Progenitor cell of endocrine pancreas (in vitro differentiated cells): ENCODE measurements around the gene RSBN1. TPM values are rescaled to one million over a fixed set of nuclear protein-coding genes. Genes with fewer than 3 reads are reported as not detected.

Experiments
- DNase-seq: peaks from one replicate; pipeline ENCODE4 v3.0.0; 2021; ENCODE audit warnings: low spot score; ENCODE audit not compliant: unreplicated experiment
- H3K27ac Mint-ChIP-seq: 2 replicates; pipeline ENCODE4 v1.8.0; 2021; ENCODE audit warnings: mild to moderate bottlenecking, moderate library complexity, mixed read lengths
- H3K27me3 Mint-ChIP-seq: 2 replicates; pipeline ENCODE4 v1.8.0; 2021; ENCODE audit warnings: mixed read lengths
- H3K36me3 Mint-ChIP-seq: 2 replicates; pipeline ENCODE4 v1.8.0; 2022; ENCODE audit warnings: mixed read lengths; ENCODE audit not compliant: insufficient read depth
- H3K4me1 Mint-ChIP-seq: 2 replicates; pipeline ENCODE4 v1.8.0; 2021; ENCODE audit warnings: low read depth, mixed read lengths
- H3K4me3 Mint-ChIP-seq: 2 replicates; pipeline ENCODE4 v1.8.0; 2021; ENCODE audit warnings: low read depth, mild to moderate bottlenecking, moderate library complexity, mixed read lengths
- H3K9me3 Mint-ChIP-seq: 2 replicates; pipeline ENCODE4 v1.8.0; 2021; ENCODE audit warnings: low read depth, mixed read lengths
- long read RNA-seq: library from polyadenylated mRNA; unstranded; transcript quantifications from one replicate; pipeline ENCODE4 v2.0.0, GENCODE V29; 2020
- total RNA-seq: library from RNA; stranded (reverse); gene quantifications from 2 replicates; pipeline ENCODE4 v1.2.1, GENCODE V29; 2021
- TF ChIP-seq, protein P1 (sequence below): fragments of 200-600 bp; sonication (generic); IDR thresholded peaks from one replicate; pipeline ENCODE4 v1.5.0; 2021; ENCODE audit warnings: antibody characterized with exemption, mild to moderate bottlenecking; ENCODE audit not compliant: unreplicated experiment

RSBN1 gene
- total RNA-seq = 25.9 and 29.1 TPM in 2 replicates
- long read RNA-seq, full-length matches to known transcripts = 9 of 27 reads
- long read RNA-seq, partial matches to known transcripts = 5 of 27 reads
- long read RNA-seq, other reads (novel, unspliced or antisense) = 13 of 27 reads

DNA sequence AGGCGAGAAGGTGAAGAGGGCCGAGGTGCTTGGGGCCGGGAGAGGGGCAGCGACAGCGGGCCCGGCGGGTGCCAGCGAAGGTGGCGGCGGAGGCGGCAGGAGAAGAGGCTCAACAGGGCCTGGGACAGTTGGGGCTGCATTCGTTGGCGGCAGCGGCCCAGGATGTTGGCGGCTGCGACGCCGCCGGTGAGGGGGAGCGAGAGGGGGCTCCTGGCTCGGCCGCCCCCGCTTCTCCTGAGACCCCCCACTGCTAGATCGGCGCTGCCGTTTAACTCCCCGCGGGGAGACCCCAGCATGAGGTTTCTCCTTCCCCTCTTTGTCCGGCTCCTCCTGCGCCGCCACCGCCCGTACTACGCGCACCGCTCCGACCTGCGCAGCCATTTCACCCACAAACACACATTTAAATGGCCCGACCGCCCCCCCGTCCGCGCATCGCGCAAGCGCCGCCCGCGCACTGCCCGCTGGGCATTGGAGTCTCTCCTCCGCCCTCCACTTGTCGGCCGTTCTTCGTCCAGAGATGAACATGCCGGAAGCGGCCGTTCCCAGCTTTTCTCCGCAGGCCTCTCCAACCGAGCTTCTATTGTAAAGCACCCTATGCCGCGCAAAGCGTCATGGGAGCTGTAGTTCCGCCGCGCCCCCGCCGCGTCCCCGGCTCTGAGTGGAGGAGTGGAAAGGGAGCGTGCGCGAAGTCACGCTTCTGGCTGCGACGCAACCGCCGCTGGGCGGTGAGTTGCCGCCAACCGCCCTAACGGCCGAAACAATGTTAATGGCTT lies at the start of gene RSBN1:
Gene RSBN1 (minus strand): TSS at position 589 of the 773 bp plus-strand sequence. CDS start 64 bp downstream, at position 525.
- DNase-seq = peak; percentile 96
- Mint-ChIP-seq H3K27me3 (no peaks in the 10 kb centered on the region), H3K4me3 (peak within 1 kb of the TSS; percentile 98), H3K4me1 (peaks cover 13% of the 10 kb centered on the region), H3K27ac (peak within 1 kb of the TSS; percentile 97), H3K36me3 (peaks cover 5% of the 10 kb centered on the region), H3K9me3 (no peaks in the 10 kb centered on the region)
- TF ChIP-seq, protein P1, sequence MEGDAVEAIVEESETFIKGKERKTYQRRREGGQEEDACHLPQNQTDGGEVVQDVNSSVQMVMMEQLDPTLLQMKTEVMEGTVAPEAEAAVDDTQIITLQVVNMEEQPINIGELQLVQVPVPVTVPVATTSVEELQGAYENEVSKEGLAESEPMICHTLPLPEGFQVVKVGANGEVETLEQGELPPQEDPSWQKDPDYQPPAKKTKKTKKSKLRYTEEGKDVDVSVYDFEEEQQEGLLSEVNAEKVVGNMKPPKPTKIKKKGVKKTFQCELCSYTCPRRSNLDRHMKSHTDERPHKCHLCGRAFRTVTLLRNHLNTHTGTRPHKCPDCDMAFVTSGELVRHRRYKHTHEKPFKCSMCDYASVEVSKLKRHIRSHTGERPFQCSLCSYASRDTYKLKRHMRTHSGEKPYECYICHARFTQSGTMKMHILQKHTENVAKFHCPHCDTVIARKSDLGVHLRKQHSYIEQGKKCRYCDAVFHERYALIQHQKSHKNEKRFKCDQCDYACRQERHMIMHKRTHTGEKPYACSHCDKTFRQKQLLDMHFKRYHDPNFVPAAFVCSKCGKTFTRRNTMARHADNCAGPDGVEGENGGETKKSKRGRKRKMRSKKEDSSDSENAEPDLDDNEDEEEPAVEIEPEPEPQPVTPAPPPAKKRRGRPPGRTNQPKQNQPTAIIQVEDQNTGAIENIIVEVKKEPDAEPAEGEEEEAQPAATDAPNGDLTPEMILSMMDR = peak; percentile 13

DNA sequence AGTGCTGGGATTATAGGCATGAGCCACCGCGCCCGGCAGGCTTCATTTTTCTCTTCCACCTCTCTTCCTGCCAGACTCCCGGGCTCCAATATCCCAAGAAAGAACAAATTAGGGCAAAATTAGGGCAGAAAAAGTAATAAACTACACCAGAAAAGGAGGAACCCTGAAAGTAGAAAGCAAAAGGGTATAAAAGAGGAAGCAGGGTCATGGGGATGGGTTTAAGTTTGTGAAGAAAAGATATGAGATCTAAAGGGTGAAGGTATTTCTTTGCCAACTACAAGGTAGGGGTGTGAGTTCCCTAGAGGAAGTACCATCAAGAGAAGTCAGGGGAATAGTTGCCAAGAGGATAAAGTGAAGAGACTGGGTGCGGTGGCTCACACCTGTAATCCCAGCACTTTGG lies 49.4 kb upstream of the RSBN1 start:
- DNase-seq = no peak
- Mint-ChIP-seq H3K4me1 (no peaks in the 10 kb centered on the region), H3K27me3 (no peaks in the 10 kb centered on the region), H3K27ac (no peak overlapping the region), H3K4me3 (no peak overlapping the region), H3K36me3 (no peaks in the 10 kb centered on the region), H3K9me3 (no peaks in the 10 kb centered on the region)
- TF ChIP-seq, protein P1 = no peak

GRCh38 chr1:113860891-113861290 lies 48.6 kb upstream of the RSBN1 start:
- H3K27ac Mint-ChIP-seq = no peak overlapping the region
- H3K36me3 Mint-ChIP-seq = no peaks in the 10 kb centered on the region
- H3K27me3 Mint-ChIP-seq = no peaks in the 10 kb centered on the region
- no peak overlapping the region for H3K4me3 Mint-ChIP-seq
- TF ChIP-seq, protein P1 = no peak
- H3K4me1 Mint-ChIP-seq = no peaks in the 10 kb centered on the region
- DNase-seq = no peak
- no peaks in the 10 kb centered on the region for H3K9me3 Mint-ChIP-seq

GRCh38 chr1:113859478-113860175 lies 47.4 kb upstream of the RSBN1 start:
- TF ChIP-seq, protein P1 = no peak
- Mint-ChIP-seq H3K4me1 (no peaks in the 10 kb centered on the region), H3K27ac (no peak overlapping the region), H3K27me3 (no peaks in the 10 kb centered on the region), H3K36me3 (no peaks in the 10 kb centered on the region), H3K4me3 (no peak overlapping the region), H3K9me3 (no peaks in the 10 kb centered on the region)
- DNase-seq = no peak

GRCh38 chr1:113858982-113859381 lies 46.7 kb upstream of the RSBN1 start:
- no peaks in the 10 kb centered on the region for H3K4me1 Mint-ChIP-seq
- H3K27ac Mint-ChIP-seq = no peak overlapping the region
- no peaks in the 10 kb centered on the region for H3K9me3 Mint-ChIP-seq
- no peak overlapping the region for H3K4me3 Mint-ChIP-seq
- H3K27me3 Mint-ChIP-seq = no peaks in the 10 kb centered on the region
- no peaks in the 10 kb centered on the region for H3K36me3 Mint-ChIP-seq
- TF ChIP-seq, protein P1 = no peak
- no peak for DNase-seq
